Erythroblast (primary cell): ENCODE results near the gene CRIP2.

Experiments
- GATA1 ChIP-seq: IDR thresholded peaks from 2 replicates; pipeline ENCODE4 v1.6.1; 2011; ENCODE audit warnings: low read depth, mild to moderate bottlenecking, control low read depth, low read length, moderate library complexity
- POLR2A ChIP-seq: IDR thresholded peaks from 2 replicates; pipeline ENCODE4 v1.6.1; 2011; ENCODE audit warnings: mild to moderate bottlenecking, low read length

DNA sequence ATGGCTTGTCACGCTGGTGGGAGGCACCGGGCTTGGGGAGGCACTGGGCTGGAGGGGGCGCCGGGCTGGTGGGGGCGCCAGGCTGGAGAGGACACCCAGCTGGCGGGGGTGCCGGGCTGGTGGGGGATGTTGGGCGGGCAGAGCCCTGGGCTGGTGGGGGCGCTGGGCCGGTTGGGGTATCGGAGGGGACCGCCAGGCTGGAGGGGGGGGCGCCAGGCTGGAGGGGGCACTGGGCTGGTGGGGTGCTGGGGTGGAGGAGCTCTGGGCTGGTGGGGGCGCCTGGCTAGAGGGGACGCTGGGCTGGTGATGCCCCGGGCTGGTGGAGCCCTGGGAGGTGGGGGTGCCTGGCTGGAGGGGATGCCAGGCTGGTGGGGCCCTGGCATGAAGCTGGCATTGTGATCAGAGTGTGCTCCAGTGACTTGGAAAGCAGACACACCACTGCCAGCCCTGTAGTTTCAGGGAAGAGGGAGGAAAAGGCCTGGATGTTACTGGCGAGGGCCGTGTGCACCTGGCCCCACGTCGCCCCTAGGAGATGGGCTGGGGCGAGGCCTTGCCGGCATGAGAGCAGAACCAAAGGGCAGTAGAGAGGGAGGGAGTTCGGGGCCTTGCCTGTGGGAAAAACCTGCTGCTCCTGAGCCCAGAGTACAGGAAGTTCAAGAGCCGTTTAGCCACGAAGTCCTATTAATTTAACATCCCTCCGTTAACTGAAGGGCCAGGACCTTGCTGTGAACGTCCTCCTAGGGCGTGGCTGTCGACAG is 29.5 kb downstream of the CRIP2 start:
- TF ChIP-seq POLR2A (no peak), GATA1 (no peak)
